Medulla oblongata (tissue), 1 donor: ENCODE measurements around the gene FAM98C.

Experiments used
- DNase-seq: peaks from one replicate; pipeline ENCODE4 v3.0.0-alpha.2; 2015; ENCODE audit errors: extremely low spot score

FAM98C gene

DNA sequence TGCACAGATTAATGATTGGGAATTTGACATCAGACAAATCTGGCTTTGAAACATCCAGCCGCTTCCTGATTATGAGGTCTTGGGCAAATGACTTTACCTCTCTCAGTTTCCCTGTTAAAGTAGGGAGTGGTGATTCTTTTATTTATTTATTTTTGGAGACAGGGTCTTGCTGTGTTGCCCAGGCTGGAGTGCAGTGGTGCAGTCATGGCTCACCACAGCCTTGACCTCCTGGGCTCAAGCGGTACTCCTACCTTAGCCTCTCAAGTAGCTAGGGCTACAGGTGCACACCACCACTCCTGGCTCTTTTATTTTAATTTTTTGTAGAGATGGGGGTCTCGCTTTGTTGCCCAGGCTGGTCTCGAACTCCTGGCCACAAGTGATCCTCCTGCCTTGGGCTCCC, 25.8 kb upstream of the FAM98C start:
- DNase-seq, result no peak

DNA sequence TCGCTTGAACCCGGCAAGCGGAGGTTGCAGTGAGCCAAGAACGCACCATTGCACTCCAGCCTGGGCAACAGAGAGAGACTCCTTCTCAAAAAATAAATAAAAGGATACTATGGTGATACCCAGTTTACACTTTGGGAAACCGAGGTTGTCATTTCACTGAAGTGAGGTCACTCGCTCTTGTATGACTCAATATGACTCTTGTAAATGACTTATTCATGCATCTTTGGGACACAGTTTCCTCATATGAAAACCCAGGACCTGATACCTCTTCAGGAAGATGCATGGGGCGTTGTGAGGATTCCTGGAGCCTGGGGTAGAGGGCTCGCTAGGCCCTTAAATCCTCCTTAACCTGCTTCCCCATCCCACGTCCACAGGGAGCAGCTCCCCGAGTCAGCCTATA, 24.0 kb upstream of the FAM98C start:
- no peak for DNase-seq

GRCh38 chr19:38381138-38381537, 21.8 kb upstream of the FAM98C start:
- DNase-seq, result no peak

GRCh38 chr19:38383184-38383583, 19.7 kb upstream of the FAM98C start:
- no peak for DNase-seq

DNA sequence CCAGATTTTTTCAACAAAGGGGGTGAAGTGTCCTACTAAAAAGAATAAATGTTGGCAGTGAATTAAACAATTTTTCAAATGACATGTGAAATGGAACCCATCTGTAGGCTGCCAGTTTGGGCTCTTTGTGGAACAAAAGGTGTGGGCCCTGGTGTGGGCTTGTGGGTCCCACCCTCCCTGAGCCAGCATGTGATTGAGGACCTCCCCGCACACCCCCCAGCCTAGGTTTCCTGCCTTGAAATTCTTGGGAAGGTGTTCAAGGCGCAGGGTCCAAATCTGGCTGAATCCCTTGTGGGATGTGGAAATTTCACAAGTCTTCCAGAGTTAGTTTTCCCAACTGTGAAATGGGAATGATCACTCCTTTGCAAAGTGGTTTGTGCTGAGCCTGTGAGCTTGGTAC, 19.1 kb upstream of the FAM98C start:
- no peak for DNase-seq

DNA sequence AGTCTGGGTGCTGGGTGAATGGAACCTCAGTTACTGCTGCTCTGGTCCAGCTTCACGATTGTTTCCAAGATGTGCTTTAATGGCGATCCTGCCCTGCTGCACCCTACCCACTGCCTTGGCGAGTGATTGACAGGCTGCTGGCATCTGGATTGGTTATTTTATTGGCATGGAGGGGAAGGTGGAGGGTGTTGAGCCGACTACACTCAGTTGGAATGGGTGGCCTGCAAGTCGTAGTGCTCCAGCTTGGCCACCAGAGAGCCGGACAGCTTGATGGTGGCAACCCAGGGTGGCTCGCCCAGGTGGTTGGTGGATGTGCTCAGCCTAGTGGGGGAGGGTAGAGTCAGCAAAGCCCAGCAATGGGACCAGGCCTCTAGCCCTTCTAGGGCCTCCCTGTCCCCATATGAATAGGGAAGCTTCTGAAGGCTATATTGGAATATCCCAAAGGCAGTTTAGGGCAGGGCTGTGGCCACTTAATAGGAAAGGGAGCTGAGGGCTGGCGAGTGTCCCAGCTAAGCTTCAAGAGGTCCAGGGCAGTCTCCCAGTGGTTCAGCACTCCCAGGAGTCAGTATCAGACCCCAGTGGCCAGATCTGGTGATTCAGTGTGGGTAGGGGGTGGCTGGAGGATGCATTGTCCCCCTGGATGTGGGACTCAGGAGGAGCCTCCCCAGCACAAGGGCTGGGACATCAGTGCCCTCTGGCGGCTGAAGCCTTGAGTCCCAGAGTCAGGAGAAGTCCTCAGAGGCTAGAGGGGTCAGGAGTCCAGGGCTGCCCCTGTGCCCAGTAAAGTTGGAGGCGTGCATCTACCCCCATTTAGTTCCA, 18.5 kb upstream of the FAM98C start:
- no peak for DNase-seq

DNA sequence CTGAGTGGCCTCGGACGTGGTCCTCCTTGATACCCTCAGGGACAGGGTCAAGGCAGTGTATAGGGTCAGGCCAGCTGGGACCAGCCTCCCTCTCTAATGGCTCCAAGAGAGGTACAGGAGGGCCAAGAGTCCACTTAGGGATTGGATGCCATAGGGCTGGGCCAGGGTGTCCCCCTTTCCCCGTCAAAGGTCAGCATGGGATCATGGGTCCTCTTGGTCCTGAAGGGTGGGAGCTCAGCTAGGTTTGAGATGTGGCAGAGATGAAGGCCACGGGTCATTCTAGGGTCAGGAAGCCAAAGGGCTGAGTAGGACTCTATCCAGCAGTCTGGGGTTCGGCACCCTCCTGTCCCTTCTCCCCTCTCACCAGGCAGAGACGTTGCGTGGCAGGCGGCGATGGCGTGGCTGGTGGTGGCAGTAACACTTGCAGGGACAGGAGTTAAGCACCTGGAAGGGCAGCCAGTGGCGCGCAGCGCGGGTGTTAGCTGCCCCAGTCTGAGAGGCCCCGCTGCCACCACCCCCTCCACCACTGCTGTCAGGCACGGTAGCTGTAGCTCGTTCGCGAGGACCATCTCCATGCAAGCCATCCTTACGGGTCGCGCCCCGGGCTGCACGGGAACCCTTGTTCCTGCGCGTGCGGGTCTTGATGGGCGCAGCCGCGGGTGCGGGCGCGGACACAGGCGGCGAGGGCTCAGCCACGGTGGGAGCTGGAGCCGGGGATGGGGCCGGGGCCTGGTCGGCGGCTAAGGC, 17.7 kb upstream of the FAM98C start:
- no peak for DNase-seq

- DNase-seq, result no peak
These were observed 17.1 kb upstream of the FAM98C start for GRCh38 chr19:38385804-38386257.

GRCh38 chr19:38386300-38386970, 16.5 kb upstream of the FAM98C start:
- no peak for DNase-seq

GRCh38 chr19:38386971-38387549, 15.8 kb upstream of the FAM98C start:
- DNase-seq, result no peak

GRCh38 chr19:38387550-38388348, 15.1 kb upstream of the FAM98C start, which contains the start of gene GGN:
Gene GGN, minus strand, starts transcription at chr19:38388034. Its CDS starts 773 bp downstream, at chr19:38387261.
- peak; percentile 69 for DNase-seq

- DNase-seq, result no peak
These were observed 14.4 kb upstream of the FAM98C start, which contains the start of gene SPRED3 for GRCh38 chr19:38388349-38389100. Gene SPRED3, plus strand, starts transcription at chr19:38388697. Its CDS starts 1,606 bp downstream, at chr19:38390303.

DNA sequence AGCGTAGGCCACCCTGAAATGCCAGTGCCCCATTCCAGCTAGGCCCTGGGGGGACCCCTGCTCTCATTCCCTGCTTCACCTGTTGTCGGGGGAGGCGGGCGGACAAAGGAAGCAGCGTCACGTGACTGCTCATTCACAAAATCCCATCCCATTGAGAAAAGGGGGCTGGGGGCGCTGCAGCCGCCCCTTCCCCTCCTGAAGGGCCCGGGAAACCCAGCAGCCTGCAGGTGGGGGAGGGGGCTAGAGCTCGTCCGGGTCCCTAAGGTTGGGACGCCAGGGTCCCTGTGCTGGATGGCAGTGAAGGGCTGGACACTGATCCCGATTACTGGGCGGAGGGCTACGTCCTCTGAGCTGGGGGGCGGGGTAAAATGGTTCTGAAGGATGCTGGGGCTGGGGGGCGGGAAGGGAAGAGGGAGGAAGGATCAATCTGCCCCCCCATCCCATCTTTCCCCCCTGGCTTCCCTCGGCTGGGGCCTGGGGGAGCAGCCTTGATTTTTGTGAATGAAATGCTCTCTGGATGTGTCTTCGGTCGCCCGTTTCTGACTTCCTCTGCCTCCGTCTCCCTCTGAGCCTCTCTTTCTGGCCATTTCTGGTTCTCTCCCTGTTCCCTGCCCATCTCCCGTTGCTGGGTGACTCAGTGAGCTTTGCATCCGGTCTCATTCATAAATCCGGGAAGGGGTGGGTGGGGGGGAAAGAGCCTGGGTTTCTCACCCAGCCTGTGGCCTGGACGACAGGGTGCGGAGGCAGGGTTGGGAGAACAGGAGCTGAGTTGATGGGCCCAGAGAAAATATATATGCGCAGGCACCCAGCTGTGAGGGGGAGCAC, 13.6 kb upstream of the FAM98C start:
- peak; percentile 12 for DNase-seq

GRCh38 chr19:38389957-38390924, 12.7 kb upstream of the FAM98C start:
- DNase-seq, result no peak

- DNase-seq, result no peak
These were observed 10.9 kb upstream of the FAM98C start for GRCh38 chr19:38391911-38392464.

- DNase-seq, result no peak
These were observed 10.1 kb upstream of the FAM98C start for GRCh38 chr19:38392707-38393308.

DNA sequence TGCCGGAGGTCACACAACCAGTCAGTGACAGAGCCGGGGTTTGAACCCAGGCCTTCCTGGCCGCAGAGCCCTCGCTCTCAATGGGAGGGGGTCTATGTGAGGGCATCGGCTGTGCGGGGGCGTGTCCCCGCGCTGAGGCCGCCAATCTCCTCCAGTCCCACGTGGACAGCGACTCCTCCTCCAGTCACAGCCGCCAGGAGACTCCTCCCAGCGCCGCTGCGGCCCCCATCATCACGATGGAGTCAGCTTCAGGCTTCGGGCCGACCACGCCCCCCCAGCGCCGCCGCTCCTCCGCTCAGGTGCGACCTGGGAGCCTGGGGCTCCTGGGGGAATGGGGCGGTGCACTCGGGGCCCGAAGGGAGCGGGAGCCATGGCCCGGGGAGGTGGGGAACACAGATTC, 8.4 kb upstream of the FAM98C start:
- DNase-seq, result no peak
